ENCODE results near the gene FHL2. TPM values are rescaled to one million over a fixed set of nuclear protein-coding genes. Genes with fewer than 3 reads are reported as not detected.

FHL2 gene
- total RNA-seq, 4 donors from 2014 or later, result 93.9 to 150 (median 109) TPM

- H3K36me3 ChIP-seq, result peaks cover 0 to 32% of the 10 kb centered on the region in 2 donors
- WGBS, 2 donors (ENCODE audit: low coverage in 1 of 2), result 91% methylated on average over 9 to 11 of the region's 12 CpGs
- peaks cover 3 to 90% (median 20%) of the 10 kb centered on the region in 3 donors for H3K4me1 ChIP-seq
- no peak for ATAC-seq
- peak overlapping the region in 1 of 4 donors; percentile 3 for H3K27ac ChIP-seq
- no peak for TF ChIP-seq POLR2AphosphoS5 (IDR thresholded peaks at IDR 0.05)
- no peak for TF ChIP-seq POLR2A (IDR thresholded peaks at IDR 0.05)
- TF ChIP-seq CTCF (IDR thresholded peaks at IDR 0.05), result no peak
- TF ChIP-seq EP300 (IDR thresholded peaks at IDR 0.05), result no peak
- H3K4me3 ChIP-seq, result no peak overlapping the region
- no peaks in the 10 kb centered on the region for H3K9me3 ChIP-seq
- no peaks in the 10 kb centered on the region for H3K27me3 ChIP-seq
Measured at GRCh38 chr2:105378276-105378840, 20.5 kb downstream of the FHL2 start.

- TF ChIP-seq POLR2A (IDR thresholded peaks at IDR 0.05), result no peak
- H3K4me3 ChIP-seq, result no peak overlapping the region
- WGBS, 2 donors (ENCODE audit: low coverage in 1 of 2), result 89 to 100% methylated on average over 1 to 2 of the region's 3 CpGs
- H3K27me3 ChIP-seq, result no peaks in the 10 kb centered on the region
- peak overlapping the region in 1 of 4 donors; percentile 17 for H3K27ac ChIP-seq
- ATAC-seq, result no peak
- H3K9me3 ChIP-seq, result no peaks in the 10 kb centered on the region
- H3K36me3 ChIP-seq, result peaks cover 0 to 27% of the 10 kb centered on the region in 2 donors
- H3K4me1 ChIP-seq, result peaks cover 3 to 92% (median 25%) of the 10 kb centered on the region in 3 donors
Measured at GRCh38 chr2:105377871-105378270, 21.0 kb downstream of the FHL2 start.

GRCh38 chr2:105376789-105377240 is 22.0 kb downstream of the FHL2 start:
- Histone ChIP-seq H3K4me3 (no peak overlapping the region), H3K36me3 (peaks cover 0 to 18% of the 10 kb centered on the region in 2 donors), H3K27me3 (no peaks in the 10 kb centered on the region), H3K4me1 (peaks cover 3 to 99% (median 25%) of the 10 kb centered on the region in 3 donors), H3K27ac (peak overlapping the region in 2 of 4 donors; percentile 76), H3K9me3 (no peaks in the 10 kb centered on the region)
- no peak for ATAC-seq
- 51 to 76% methylated on average over 4 to 5 of the region's 5 CpGs for WGBS, 2 donors (ENCODE audit: low coverage in 1 of 2)
- TF ChIP-seq POLR2A (IDR thresholded peaks at IDR 0.05) (no peak), POLR2AphosphoS5 (IDR thresholded peaks at IDR 0.05) (peak; percentile 49)

GRCh38 chr2:105376010-105376409 is 22.8 kb downstream of the FHL2 start:
- Histone ChIP-seq H3K4me1 (peaks cover 3 to 96% (median 25%) of the 10 kb centered on the region in 3 donors), H3K36me3 (peaks cover 0 to 25% of the 10 kb centered on the region in 2 donors), H3K27ac (peak overlapping the region in 3 of 4 donors; percentile 72 to 76 (median 76)), H3K9me3 (no peaks in the 10 kb centered on the region), H3K27me3 (no peaks in the 10 kb centered on the region), H3K4me3 (no peak overlapping the region)
- TF ChIP-seq CTCF (IDR thresholded peaks at IDR 0.05) (no peak), POLR2AphosphoS5 (IDR thresholded peaks at IDR 0.05) (peak; percentile 49)
- peak; percentile 19 for ATAC-seq
- WGBS, 2 donors (ENCODE audit: low coverage in 1 of 2), result 57 to 86% methylated on average over 8 of the region's 11 CpGs

GRCh38 chr2:105375001-105375561 is 23.8 kb downstream of the FHL2 start:
- ATAC-seq, result peak; percentile 75
- no peaks in the 10 kb centered on the region for H3K9me3 ChIP-seq
- TF ChIP-seq EP300 (IDR thresholded peaks at IDR 0.05), result no peak
- no peak for TF ChIP-seq CTCF (IDR thresholded peaks at IDR 0.05)
- TF ChIP-seq POLR2A (IDR thresholded peaks at IDR 0.05), result no peak
- TF ChIP-seq POLR2AphosphoS5 (IDR thresholded peaks at IDR 0.05), result peak; percentile 78
- H3K27me3 ChIP-seq, result no peaks in the 10 kb centered on the region
- H3K4me3 ChIP-seq, result no peak overlapping the region
- H3K27ac ChIP-seq, result peak overlapping the region in 3 of 4 donors; percentile 72 to 76 (median 76)
- peaks cover 0 to 33% of the 10 kb centered on the region in 2 donors for H3K36me3 ChIP-seq
- peaks cover 3 to 94% (median 21%) of the 10 kb centered on the region in 3 donors for H3K4me1 ChIP-seq
- 57 to 77% methylated on average over 6 to 14 of the region's 15 CpGs for WGBS, 2 donors (ENCODE audit: low coverage in 1 of 2)

All from gastroesophageal sphincter (tissue), 4 donors.